HL-60 (cell line): ENCODE measurements around the gene PAX5.

Experiments
- CTCF ChIP-seq: IDR thresholded peaks from one replicate; pipeline ENCODE4 v1.5.1; 2011; ENCODE audit warnings: low read length, control low read depth, inconsistent platforms; ENCODE audit not compliant: insufficient read depth
- GABPA ChIP-seq: IDR thresholded peaks from 2 replicates; pipeline ENCODE4 v1.6.1; 2012; ENCODE audit warnings: low read depth
- POLR2AphosphoS5 ChIP-seq: IDR thresholded peaks from 2 replicates; pipeline ENCODE4 v1.6.1; 2012; ENCODE audit warnings: low read depth
- SPI1 ChIP-seq: IDR thresholded peaks from 2 replicates; pipeline ENCODE4 v1.6.1; 2012; ENCODE audit warnings: low read depth, mild to moderate bottlenecking, borderline replicate concordance

- TF ChIP-seq SPI1, result no peak
- no peak for TF ChIP-seq CTCF
- no peak for TF ChIP-seq GABPA
- TF ChIP-seq POLR2AphosphoS5, result no peak
These were observed 31.5 kb downstream of the PAX5 start for GRCh38 chr9:37002413-37003217.
